GM19043 (cell line): Measurements from ENCODE around the gene MECR.
"Not testable (repeated sequence)": the region's sequence is repeated elsewhere in the genome, so short reads cannot be mapped to it uniquely, and the experiment has no call there.

Experiments used
- ATAC-seq: cut with Tn5 transposase; IDR thresholded peaks from one replicate; pipeline ENCODE4 v1.9.1; 2021; ENCODE audit warnings: low read depth; ENCODE audit not compliant: unreplicated experiment

Gene MECR

GRCh38 chr1:29237129-29237821 is 6.5 kb upstream of the MECR start:
- ATAC-seq, result no peak

- no peak for ATAC-seq
These were observed 6.0 kb upstream of the MECR start for GRCh38 chr1:29236712-29237128.

DNA sequence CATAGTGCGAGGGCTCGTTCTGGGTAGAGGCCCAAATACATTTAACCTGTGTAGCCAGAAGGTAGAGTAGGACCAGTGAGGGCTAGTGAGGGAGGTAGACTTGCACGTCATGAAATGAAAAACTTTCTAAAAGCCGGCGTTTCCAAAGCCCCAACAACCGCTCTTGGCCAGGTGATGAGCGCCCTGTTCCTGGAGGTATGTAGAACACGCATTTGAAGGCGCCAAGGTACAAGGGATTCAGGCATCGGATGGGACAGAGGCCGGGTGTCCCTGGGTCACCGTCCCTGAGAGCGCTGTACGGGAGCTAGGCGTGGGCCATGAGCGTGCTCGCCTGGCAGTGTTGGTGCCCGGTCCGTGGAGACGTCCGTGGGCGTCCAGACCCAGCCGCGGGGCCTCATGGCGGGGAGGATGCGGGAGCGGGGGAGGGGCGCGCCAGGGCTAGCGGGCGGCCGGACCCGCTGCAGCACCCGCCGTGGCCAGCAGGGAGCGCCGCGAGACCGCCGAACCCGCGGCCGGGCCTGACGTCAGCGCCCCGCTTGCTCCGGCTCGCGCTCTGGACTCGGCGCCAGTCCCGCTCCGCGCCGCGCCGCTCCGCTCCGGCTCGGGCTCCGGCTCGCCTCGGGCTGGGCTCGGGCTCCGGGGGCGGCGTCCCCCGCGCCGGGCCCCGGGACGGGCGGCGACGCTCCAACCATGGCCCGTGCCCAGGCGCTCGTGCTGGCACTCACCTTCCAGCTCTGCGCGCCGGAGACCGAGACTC is 5.4 kb upstream of the MECR start, which contains the start of gene PTPRU:
Gene PTPRU (plus strand): TSS at position 568 of the 757 bp plus-strand sequence. CDS start 123 bp downstream, at position 691.
- ATAC-seq, result no peak

- not testable (repeated sequence) for ATAC-seq
These were observed 4.1 kb upstream of the MECR start for GRCh38 chr1:29234881-29235280.

DNA sequence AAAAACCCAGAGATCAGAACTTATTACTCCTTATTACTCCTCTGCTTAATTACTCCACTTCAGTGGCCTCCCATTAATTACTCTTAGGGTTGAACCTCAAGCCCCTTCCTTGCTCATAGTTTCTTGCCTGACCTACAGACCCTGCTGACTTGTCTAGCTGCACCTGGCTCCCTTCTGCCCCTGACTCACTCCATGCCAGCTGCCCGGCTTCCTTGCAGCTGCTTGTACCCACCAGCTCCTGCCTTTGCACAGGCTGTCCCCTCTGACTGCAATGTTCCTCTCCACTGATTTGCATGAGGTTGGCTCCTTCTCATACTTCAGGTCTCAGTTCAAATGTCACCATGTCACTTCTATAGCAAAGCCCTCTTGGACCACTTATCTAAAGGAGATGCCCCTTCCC is 3.7 kb upstream of the MECR start:
- ATAC-seq, result no peak

- no peak for ATAC-seq
These were observed 3.0 kb upstream of the MECR start for GRCh38 chr1:29233693-29234092.

GRCh38 chr1:29232387-29232786 is 1.7 kb upstream of the MECR start:
- ATAC-seq, result no peak

DNA sequence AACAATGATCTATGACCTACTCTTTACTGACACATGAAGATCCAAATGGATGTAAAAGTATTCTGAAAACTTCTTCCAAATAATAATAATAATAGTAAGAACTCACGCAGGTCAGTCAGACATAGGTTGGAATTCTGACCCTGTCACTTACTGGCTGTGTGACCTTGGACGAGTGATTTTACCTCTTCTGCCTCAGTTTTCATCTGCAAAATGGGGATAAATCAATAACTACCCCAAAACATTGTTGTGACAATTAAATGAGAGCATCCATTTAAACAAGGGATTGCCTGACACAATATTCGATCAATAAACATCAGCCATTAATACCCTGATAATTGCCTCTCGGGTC is 556 bp downstream of the MECR start:
- ATAC-seq, result no peak

- ATAC-seq, result no peak
These were observed 3.2 kb downstream of the MECR start for GRCh38 chr1:29227511-29227910.

GRCh38 chr1:29225361-29225760 is 5.4 kb downstream of the MECR start:
- ATAC-seq, result no peak

DNA sequence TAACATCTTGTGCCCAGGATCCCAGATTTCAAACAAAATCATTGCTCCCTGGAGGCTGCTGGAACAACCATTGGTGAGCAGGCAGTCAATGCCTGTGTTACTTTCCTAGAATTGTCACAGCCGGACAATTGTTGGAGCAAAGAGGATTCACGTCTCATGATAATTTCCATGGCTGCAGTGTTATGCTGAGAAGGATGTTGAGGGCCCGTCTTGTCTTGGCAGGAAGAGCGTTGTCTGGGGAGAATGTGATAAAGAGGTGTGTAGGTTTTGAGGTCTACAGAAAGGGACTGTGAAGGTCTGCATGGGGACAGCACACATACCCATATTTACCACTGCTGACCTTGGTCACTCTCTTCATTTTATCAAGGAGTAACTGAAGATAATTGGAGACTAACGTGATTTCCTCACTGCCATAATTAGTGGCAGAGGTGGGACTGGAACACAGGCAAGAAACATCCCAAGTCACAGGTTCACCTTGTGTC is 6.3 kb downstream of the MECR start:
- no peak for ATAC-seq

GRCh38 chr1:29223521-29223920 is 7.2 kb downstream of the MECR start:
- ATAC-seq, result no peak

GRCh38 chr1:29222686-29223085 is 8.0 kb downstream of the MECR start:
- no peak for ATAC-seq

DNA sequence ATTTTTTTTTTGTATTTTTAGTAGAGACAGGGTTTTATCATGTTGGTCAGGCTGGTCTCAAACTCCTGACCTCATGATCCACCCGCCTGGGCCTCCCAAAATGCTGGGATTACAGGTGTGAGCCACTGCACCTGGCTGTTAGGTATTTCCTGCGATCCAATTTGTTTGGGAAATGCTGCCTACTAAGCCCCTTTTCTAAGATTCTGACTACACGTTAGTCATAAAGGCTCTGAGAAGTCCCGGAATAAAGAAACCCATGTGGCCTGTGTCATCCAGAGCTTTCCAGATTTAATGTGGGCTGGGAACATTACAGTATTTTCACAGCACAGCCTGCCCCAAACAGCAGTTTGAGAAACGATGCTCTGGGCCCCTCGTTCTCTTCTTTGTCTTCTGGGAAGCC is 8.5 kb downstream of the MECR start:
- not testable (repeated sequence) for ATAC-seq

- no peak for ATAC-seq
These were observed 9.4 kb downstream of the MECR start for GRCh38 chr1:29221296-29221695.

DNA sequence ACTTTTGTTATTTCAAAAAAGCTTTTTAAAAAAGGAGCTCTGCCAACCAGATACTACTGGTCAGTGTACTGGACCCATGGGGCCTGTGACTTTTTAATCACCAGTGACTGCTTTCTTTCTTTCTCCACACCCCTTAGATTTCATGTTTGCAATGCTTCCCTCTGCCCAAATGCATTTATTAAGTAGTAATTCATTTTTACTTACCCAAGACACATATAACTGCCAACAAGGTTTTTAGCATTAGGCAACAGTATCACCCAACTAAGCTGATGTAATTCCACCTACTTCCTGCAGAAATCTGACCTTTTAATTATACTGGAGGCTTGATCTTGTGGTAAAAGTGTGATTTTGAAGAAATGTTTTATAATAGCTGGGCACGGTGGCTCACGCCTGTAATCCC is 12.5 kb downstream of the MECR start:
- no peak for ATAC-seq

- no peak for ATAC-seq
These were observed 13.1 kb downstream of the MECR start for GRCh38 chr1:29217633-29218032.

GRCh38 chr1:29213055-29213454 is 17.7 kb downstream of the MECR start:
- ATAC-seq, result no peak

DNA sequence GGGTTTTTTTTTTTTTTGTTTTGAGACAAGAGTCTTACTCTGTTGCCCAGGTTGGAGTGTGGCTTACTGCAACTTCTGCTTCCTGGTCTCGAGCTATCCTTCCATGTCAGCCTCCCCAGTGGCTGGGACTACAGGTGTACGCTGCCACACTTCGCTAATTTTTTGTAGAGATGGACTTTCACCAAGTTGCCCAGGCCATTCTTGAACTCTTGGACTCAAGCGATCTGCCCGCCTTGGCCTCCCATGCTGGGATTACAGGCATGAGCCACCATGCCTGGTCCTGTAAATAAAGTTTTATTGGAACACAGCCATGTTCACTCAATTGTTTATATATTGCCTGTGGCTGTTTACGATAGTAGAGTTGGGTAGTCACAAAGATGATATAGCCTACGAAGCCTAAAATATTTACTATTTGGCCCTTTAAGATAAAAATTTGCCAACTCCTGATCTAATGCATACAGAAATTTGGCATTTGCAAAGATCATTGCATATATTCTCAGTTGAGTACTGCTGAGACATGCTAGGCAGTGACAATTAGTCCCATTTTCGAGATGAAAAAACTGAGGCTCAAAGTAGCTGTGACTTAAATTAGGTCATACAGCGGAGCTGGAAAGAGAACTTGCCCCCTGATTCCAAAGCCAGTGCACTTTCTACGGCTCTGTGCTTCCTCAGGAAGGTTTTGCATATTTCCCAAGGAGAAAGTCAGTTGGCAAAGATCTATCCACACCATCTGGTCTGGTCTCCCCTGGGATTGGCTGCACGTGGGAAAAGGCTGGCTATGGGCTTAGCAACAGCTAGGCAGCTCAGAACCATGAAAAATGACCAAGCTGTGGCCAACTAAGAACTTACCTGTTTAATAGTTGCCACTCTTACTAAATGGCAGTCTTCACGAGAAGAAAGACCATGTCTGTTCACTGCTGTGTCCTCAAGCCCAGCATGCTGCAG is 19.4 kb downstream of the MECR start:
- no peak for ATAC-seq

- ATAC-seq, result peak; percentile 63
These were observed 20.3 kb downstream of the MECR start for GRCh38 chr1:29210278-29211085.
